ENCODE data around the gene BCORL1.

Gene BCORL1

DNA sequence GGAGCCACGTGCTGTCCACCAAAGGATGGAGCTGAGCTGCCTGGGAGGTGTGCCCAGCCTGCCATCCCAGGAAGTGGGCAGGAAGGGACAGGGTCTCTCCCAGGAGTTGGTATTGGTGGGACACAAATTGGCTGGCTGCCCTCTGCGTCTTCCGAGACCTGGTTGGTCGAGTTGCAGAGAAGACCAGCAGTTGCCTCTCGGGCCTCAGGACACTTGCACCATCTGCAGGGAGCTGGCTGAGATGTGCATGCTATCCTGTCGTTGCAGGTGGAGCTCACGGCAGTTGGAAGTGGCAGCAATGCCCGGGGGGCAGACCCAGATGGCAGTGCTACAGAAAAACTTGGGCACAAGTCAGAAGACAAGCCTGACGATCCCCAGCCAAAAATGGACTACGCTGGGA, 30.2 kb downstream of the BCORL1 start:
- TF ChIP-seq, protein P1, sequence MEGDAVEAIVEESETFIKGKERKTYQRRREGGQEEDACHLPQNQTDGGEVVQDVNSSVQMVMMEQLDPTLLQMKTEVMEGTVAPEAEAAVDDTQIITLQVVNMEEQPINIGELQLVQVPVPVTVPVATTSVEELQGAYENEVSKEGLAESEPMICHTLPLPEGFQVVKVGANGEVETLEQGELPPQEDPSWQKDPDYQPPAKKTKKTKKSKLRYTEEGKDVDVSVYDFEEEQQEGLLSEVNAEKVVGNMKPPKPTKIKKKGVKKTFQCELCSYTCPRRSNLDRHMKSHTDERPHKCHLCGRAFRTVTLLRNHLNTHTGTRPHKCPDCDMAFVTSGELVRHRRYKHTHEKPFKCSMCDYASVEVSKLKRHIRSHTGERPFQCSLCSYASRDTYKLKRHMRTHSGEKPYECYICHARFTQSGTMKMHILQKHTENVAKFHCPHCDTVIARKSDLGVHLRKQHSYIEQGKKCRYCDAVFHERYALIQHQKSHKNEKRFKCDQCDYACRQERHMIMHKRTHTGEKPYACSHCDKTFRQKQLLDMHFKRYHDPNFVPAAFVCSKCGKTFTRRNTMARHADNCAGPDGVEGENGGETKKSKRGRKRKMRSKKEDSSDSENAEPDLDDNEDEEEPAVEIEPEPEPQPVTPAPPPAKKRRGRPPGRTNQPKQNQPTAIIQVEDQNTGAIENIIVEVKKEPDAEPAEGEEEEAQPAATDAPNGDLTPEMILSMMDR (conservative IDR thresholded peaks at IDR 0.05; ENCODE audit: low read depth, low read length), result no peak
- H2AFZ ChIP-seq (ENCODE audit: low read depth), result no peak overlapping the region
- no peaks in the 10 kb centered on the region for H3K79me2 ChIP-seq (ENCODE audit: insufficient read depth, low read depth)
- no peaks in the 10 kb centered on the region for H3K4me1 ChIP-seq (ENCODE audit: low read depth, poor library complexity, severe bottlenecking)
- H3K4me3 ChIP-seq (IDR thresholded peaks at IDR 0.05; ENCODE audit: insufficient read depth, low read depth, low read length), result no peak overlapping the region
- no peaks in the 10 kb centered on the region for H4K20me1 ChIP-seq (ENCODE audit: insufficient read depth)
- no peaks in the 10 kb centered on the region for H3K27me3 ChIP-seq (ENCODE audit: insufficient read depth, low read depth)
- H3K36me3 ChIP-seq (ENCODE audit: insufficient read depth), result no peaks in the 10 kb centered on the region
- no peak overlapping the region for H3K9ac ChIP-seq
- no peak overlapping the region for H3K27ac ChIP-seq
- no peak overlapping the region for H3K4me2 ChIP-seq

DNA sequence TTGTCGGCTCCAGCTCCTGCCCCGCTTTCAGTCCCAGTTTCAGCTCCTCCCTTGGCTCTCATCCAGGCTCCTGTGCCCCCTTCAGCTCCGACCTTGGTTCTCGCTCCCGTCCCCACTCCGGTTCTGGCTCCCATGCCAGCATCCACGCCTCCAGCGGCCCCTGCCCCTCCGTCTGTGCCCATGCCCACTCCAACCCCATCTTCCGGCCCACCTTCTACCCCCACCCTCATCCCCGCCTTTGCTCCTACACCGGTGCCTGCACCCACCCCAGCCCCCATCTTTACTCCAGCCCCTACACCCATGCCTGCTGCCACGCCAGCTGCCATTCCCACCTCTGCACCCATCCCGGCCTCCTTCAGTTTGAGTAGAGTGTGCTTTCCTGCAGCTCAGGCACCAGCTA, 31.2 kb downstream of the BCORL1 start:
- no peaks in the 10 kb centered on the region for H3K36me3 ChIP-seq (ENCODE audit: insufficient read depth)
- H3K4me1 ChIP-seq (ENCODE audit: low read depth, poor library complexity, severe bottlenecking), result no peaks in the 10 kb centered on the region
- H4K20me1 ChIP-seq (ENCODE audit: insufficient read depth), result no peaks in the 10 kb centered on the region
- TF ChIP-seq, protein P1 (conservative IDR thresholded peaks at IDR 0.05; ENCODE audit: low read depth, low read length), result no peak
- H3K27me3 ChIP-seq (ENCODE audit: insufficient read depth, low read depth), result no peaks in the 10 kb centered on the region
- no peak overlapping the region for H3K27ac ChIP-seq
- H3K9ac ChIP-seq, result no peak overlapping the region
- no peak overlapping the region for H3K4me3 ChIP-seq (IDR thresholded peaks at IDR 0.05; ENCODE audit: insufficient read depth, low read depth, low read length)
- H3K79me2 ChIP-seq (ENCODE audit: insufficient read depth, low read depth), result no peaks in the 10 kb centered on the region
- no peak overlapping the region for H3K4me2 ChIP-seq
- no peak overlapping the region for H2AFZ ChIP-seq (ENCODE audit: low read depth)

DNA sequence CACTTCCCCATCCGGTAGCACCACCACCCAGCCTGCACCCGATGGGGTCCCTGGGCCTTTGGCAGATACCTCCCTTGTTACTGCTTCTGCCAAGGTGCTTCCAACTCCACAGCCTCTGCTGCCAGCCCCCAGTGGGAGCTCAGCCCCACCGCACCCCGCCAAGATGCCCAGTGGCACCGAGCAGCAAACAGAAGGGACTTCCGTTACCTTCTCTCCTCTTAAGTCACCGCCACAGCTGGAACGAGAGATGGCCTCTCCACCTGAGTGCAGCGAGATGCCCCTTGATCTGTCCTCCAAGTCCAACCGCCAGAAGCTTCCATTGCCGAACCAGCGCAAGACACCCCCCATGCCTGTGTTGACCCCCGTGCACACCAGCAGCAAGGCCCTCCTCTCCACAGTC, 31.9 kb downstream of the BCORL1 start:
- H3K4me1 ChIP-seq (ENCODE audit: low read depth, poor library complexity, severe bottlenecking), result no peaks in the 10 kb centered on the region
- no peak overlapping the region for H3K4me3 ChIP-seq (IDR thresholded peaks at IDR 0.05; ENCODE audit: insufficient read depth, low read depth, low read length)
- H3K9ac ChIP-seq, result no peak overlapping the region
- H3K27ac ChIP-seq, result no peak overlapping the region
- no peak overlapping the region for H3K4me2 ChIP-seq
- no peaks in the 10 kb centered on the region for H3K27me3 ChIP-seq (ENCODE audit: insufficient read depth, low read depth)
- H3K79me2 ChIP-seq (ENCODE audit: insufficient read depth, low read depth), result no peaks in the 10 kb centered on the region
- TF ChIP-seq, protein P1 (conservative IDR thresholded peaks at IDR 0.05; ENCODE audit: low read depth, low read length), result no peak
- no peaks in the 10 kb centered on the region for H4K20me1 ChIP-seq (ENCODE audit: insufficient read depth)
- H3K36me3 ChIP-seq (ENCODE audit: insufficient read depth), result no peaks in the 10 kb centered on the region
- H2AFZ ChIP-seq (ENCODE audit: low read depth), result no peak overlapping the region

GRCh38 chrX:130014770-130015169, 32.3 kb downstream of the BCORL1 start:
- H2AFZ ChIP-seq (ENCODE audit: low read depth), result no peak overlapping the region
- H3K27me3 ChIP-seq (ENCODE audit: insufficient read depth, low read depth), result no peaks in the 10 kb centered on the region
- no peaks in the 10 kb centered on the region for H4K20me1 ChIP-seq (ENCODE audit: insufficient read depth)
- H3K4me3 ChIP-seq (IDR thresholded peaks at IDR 0.05; ENCODE audit: insufficient read depth, low read depth, low read length), result no peak overlapping the region
- TF ChIP-seq, protein P1 (conservative IDR thresholded peaks at IDR 0.05; ENCODE audit: low read depth, low read length), result no peak
- H3K4me1 ChIP-seq (ENCODE audit: low read depth, poor library complexity, severe bottlenecking), result no peaks in the 10 kb centered on the region
- no peak overlapping the region for H3K9ac ChIP-seq
- no peak overlapping the region for H3K4me2 ChIP-seq
- H3K27ac ChIP-seq, result no peak overlapping the region
- H3K79me2 ChIP-seq (ENCODE audit: insufficient read depth, low read depth), result no peaks in the 10 kb centered on the region
- no peaks in the 10 kb centered on the region for H3K36me3 ChIP-seq (ENCODE audit: insufficient read depth)
